HT1080 (cell line): Measurements from ENCODE around the gene CSNK2A2. TPM values are rescaled to one million over a fixed set of nuclear protein-coding genes. Genes with fewer than 3 reads are reported as not detected.

Source experiments
- DNase-seq: peaks from one replicate; pipeline ENCODE4 v3.0.0-alpha.2; 2015; ENCODE audit warnings: low read depth
- small RNA-seq: library from RNA; depleted of rRNA; stranded (forward); fragments of <200 nt; gene quantifications from one replicate; pipeline ENCODE3, GENCODE V24; 2014
- total RNA-seq: library from RNA; depleted of rRNA; stranded (reverse); fragments of >200 nt; shearing (Covaris generic); gene quantifications from 2 replicates; pipeline ENCODE4 v1.2.3, GENCODE V29; 2014; rRNA removed

Gene CSNK2A2
- total RNA-seq, 1 experiment from 2014 or later: 25.4 TPM

- DNase-seq: no peak
Observed at GRCh38 chr16:58114827-58115825, 82.8 kb downstream of the CSNK2A2 start.

- no peak for DNase-seq
Observed at GRCh38 chr16:58111302-58111627, 86.6 kb downstream of the CSNK2A2 start.

- peak; percentile 34 for DNase-seq
Observed at GRCh38 chr16:58110571-58111301, 87.2 kb downstream of the CSNK2A2 start.

GRCh38 chr16:58109881-58110280, 88.0 kb downstream of the CSNK2A2 start:
- DNase-seq: no peak

GRCh38 chr16:58109330-58109729, 88.6 kb downstream of the CSNK2A2 start:
- no peak for DNase-seq

Small RNA genes lying within 50 kb of the gene (small RNA-seq; reads per million reads assigned to genes)
- not detected for gene RN7SL645P

Other genes starting within 250 kb of the CSNK2A2 start
- 0.32 and 0.50 TPM in 2 replicates for gene CNGB1, start 227.0 kb downstream of the CSNK2A2 start, total RNA-seq
- gene ZNF319, start 197.4 kb downstream of the CSNK2A2 start, total RNA-seq: 2.0 and 2.8 TPM in 2 replicates
- gene USB1, start 196.7 kb downstream of the CSNK2A2 start, total RNA-seq: 16.8 and 25.7 TPM in 2 replicates
- gene MMP15, start 172.4 kb downstream of the CSNK2A2 start, total RNA-seq: 3.2 and 3.6 TPM in 2 replicates
- gene CFAP20, start 68.7 kb downstream of the CSNK2A2 start, total RNA-seq: 86.9 and 104 TPM in 2 replicates
- gene PRSS54, start 96.9 kb upstream of the CSNK2A2 start, total RNA-seq: not detected in 2 replicates
- 22.9 and 24.0 TPM in 2 replicates for gene GINS3, start 194.4 kb upstream of the CSNK2A2 start, total RNA-seq